ENCODE data around the gene IL23R.
A peak's percentile ranks its signal among the peaks of the same experiment; 100 is the strongest.
"Not testable (repeated sequence)": the region's sequence is repeated elsewhere in the genome, so short reads cannot be mapped to it uniquely, and the experiment has no call there.

Gene IL23R

GRCh38 chr1:67194209-67194863 lies 28.1 kb downstream of the IL23R start:
- DNase-seq: peak; percentile 58

DNA sequence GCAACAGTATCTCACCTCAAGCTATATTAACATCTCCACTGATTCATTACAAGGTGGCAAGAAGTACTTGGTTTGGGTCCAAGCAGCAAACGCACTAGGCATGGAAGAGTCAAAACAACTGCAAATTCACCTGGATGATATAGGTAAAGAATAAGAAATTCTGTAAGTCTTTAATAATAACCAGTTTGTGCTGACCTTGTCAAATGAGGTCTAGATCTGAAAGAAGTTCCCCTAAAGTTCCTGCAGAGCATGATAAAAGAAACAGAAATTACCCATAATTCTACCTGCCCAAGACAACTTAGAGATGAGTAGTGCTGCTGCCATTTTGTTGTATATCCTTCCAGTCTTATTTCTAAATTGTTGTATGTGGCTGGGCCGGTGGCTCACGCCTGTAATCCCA lies 34.5 kb downstream of the IL23R start:
- no peak for DNase-seq

DNA sequence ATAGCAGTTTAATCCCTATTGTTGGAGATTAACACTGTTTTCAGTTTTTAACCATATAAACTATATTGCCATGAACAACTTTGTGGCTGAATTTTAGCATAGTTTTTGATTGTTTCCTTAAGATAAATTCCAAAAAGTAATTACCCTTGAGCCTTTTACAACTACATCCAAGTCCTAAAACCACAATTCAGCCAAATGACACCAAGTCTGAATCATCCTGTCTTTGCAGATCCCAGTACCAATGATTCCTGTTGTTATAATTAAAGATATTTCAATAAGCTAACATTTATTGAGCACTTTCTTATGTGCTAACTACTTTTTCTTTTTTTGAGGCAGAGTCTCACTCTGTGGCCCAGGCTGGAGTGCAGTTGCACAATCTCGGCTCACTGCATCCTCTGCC lies 35.6 kb downstream of the IL23R start:
- no peak for DNase-seq

DNA sequence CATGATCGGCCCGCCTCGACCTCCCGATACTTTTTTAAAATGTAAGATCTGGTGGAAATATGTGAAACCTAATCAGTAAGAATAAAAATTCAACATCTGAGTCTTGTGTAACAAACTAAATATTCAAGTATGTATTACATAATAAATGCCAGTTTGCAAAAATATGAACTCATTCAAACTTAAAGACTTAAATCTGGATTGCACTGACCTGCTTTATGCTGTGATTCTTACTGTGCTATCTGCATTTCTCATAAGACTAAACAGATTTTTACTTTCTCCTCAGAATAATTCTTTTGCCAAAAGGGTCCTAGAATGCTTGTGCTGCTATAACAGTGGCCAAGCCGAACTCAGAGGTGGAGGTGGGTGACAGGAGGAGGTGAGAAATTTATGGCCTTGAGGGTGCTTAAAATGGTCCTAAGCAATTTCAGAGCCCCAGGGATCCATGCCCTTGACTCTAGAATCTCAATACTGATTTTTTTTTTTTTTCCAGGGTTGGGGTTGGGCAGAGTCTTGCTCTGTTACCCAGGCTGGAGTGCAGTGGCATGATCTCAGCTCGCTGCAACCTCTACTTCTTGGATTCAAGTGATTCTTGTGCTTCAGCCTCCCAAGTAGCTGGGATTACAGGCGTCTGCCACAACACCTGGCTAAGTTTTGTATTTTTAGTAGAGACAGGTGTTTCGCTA lies 38.2 kb downstream of the IL23R start:
- DNase-seq: no peak

GRCh38 chr1:67207398-67207797 lies 41.1 kb downstream of the IL23R start:
- not testable (repeated sequence) for DNase-seq

- no peak for DNase-seq
Measured at GRCh38 chr1:67208217-67208616, 42.0 kb downstream of the IL23R start.

- DNase-seq: no peak
Measured at GRCh38 chr1:67209521-67209920, 43.3 kb downstream of the IL23R start.

DNA sequence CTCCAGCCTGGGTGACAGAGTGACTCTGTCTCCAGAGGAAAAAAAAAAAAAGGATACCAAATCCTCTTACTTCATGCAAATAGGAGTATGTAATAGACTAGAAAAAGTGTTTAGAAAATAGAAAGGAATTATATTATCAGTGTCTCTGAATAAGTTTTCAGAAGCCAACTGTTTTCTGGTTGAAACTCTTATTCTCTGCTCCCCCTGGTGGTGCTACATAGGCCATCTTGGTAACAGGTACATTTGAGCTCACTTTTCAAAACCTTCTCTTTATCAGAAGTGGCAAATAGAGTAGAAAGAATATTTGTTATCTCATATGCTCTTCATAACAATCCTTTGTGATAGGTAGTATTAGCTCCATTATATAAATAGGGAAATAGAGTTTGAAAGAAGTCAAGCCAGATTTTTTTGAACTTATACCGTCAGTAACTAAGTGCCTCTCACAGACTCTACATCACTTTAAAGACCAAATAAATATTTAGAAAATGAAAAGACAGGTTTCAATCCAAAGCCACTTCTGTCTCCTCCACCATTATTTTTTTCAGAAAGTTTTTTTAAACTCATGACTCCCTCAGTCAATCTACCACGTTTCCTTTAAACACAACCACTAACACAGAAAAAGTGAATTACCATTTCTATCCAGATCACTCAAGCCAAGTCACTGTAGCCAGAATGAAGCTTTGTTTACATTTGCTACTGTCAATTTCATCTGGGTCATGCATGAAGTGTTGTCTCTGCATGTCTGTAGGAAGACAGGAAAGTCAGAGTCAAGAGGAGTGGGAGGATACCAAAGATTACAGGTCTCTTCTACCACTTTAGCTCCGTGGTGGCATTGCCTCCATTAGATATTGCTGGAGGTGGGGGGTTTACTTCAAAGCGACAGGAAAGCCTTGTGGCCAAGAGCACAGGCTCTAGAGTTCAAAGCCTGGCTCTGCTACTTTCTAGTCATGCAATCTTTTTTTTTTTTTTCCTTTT lies 45.6 kb downstream of the IL23R start:
- peak; percentile 65 for DNase-seq

GRCh38 chr1:67213164-67213563 lies 46.9 kb downstream of the IL23R start:
- DNase-seq: no peak

DNA sequence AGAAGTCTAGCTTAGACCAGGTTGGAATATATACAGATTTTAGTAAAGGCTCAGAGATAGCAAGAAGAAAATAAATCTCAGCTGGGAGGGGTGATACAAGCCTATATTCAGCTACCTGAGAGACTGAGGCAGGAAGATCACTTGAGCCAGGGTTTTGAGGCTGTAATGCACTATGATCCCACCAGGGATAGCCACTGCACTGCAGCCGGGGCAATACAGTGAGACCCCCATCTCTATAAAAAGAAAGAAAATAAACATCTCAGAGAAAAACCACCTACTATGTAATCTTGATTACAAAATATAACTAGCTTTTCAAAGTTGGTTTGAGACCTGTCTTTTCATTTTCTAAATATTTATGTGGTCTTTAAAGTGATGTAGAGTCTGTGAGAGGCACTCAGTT lies 47.7 kb downstream of the IL23R start:
- DNase-seq: no peak

- DNase-seq: peak; percentile 56
Measured at GRCh38 chr1:67214420-67215174, 48.3 kb downstream of the IL23R start.

DNA sequence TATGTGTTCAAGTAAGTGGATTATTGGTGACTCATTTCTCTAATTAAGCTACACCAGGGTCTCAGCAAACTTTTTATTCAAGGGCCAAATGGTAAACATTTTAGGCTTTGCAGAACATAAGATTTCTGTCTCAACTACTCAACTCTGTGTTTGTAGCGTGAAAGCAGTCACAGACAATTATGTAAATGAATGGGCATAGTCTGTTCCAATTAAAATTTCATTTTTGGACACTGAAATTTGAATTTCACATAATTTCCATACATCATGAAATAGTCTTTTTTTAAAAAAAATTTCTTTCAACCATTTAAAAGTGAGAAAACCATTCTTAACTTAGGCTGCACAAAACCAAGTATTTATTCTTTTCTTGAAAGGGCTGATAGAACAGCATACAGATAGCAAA lies 50.1 kb downstream of the IL23R start:
- DNase-seq: no peak

DNA sequence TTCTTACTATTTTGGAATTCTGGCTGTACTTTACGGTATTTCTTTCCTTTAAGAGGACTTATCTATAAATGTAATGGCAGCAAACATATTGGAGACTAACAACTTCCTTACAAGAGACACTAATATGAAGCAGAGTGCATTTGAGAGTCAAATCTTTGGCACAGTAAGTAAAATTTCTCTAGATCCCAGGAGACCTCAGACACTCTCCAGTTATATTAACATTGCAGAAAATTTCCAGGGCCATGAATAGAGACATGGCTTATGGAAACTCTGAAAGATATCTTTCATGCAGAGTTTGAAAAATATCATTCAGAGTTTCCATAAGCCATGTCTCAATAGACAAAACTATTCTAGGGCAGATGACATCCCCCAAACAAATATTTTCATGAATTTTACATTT lies 51.2 kb downstream of the IL23R start:
- DNase-seq: no peak

DNA sequence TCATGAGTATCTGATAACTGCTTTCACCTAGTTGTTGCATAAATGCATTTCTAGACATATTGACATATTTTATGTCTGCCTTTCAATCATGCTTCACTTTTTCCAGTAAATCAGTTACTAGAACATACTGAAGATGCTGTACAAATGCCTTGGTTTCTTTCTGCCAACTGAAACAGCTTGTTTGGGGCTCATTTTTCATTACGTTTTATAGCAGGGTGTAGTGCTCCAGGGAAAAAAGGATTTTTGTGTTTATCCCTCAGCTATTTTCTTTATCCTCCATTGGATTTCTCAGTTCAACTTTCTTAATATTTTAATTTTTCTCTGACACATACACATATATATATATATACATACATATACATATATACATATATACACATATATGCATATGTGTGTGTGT lies 51.7 kb downstream of the IL23R start:
- DNase-seq: no peak

DNA sequence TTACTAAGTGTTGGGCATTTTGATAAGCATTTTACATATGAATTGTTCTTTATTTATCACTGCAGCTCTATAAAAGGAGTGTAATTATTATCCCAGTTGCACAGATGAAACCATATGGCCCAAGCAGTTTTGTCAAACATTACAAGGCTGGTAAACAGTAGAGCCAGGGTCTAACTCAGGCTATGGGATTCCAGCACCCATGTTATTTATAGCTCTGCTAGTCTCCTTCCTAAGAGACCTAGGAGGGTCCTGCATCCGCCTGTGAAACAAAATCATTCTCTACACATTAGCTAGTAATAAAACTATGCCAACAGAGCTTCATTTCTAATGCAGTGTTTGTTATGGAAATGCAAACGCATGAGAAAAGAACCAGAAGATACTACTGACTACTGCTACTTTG lies 58.6 kb downstream of the IL23R start:
- DNase-seq: no peak

- peak; percentile 8 for DNase-seq
Measured at GRCh38 chr1:67226688-67227087, 60.4 kb downstream of the IL23R start.

DNA sequence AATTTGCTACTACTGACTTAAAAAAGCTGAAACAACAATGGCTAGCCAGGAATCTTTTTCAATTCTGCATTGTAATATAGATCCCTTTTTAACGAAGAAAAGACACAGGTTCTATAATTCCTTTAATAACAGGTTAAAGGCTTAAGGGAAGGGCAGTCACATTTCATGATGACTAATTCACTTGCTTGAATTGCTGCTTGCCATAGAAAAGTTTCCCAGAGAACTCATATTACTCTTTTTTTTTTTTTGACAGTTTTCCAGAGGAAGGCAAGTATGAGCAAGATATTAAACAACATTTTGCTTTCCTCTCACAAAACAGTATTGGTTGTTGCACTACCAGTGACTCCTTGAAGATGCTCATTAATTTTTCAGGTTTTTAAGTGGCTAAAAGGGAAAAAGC lies 60.9 kb downstream of the IL23R start:
- no peak for DNase-seq

GRCh38 chr1:67228791-67229190 lies 62.5 kb downstream of the IL23R start:
- DNase-seq: no peak

DNA sequence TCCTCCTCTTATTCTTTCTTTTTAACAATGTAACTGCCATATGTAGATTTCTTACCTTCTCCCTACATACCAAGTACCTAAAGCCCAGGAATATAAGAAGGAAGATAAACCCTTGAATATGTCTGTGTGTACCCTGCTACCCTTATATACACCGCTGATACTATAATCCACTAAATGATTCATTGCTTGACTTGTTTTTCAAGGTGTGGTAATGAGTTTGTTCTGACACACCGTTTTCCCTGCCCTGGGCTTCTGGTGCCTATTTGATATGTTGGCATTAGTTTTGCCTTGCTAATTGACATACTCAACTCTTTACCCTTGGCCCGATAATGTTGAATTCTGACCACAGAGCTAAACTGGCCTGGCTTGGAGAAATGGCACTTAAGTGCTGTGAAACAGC lies 64.3 kb downstream of the IL23R start:
- no peak for DNase-seq

- DNase-seq: no peak
Measured at GRCh38 chr1:67236277-67236676, 70.0 kb downstream of the IL23R start.

DNA sequence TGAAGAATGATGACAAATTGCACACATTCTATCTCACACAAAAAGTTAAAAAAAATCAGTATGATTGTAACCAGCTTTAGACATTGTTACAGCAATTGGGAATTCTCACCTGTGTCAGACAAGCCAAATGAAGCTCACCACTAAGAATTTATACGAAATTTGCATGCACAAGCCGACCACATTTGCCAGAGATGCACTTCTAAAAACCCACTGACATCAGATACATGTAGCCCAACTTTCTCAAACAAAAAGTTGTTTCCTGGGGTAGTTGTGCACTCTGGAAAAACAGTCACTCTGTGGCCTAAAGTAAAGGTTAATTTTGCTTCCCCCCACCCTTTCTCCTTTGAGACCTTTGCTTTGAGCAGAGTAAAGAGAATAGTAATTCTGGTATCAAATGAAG lies 73.5 kb downstream of the IL23R start:
- DNase-seq: no peak

GRCh38 chr1:67241200-67241746 lies 75.0 kb downstream of the IL23R start:
- DNase-seq: no peak

GRCh38 chr1:67242016-67242415 lies 75.8 kb downstream of the IL23R start:
- no peak for DNase-seq

Data from CD4-positive, alpha-beta T cell treated with Interleukin-10 for 1 hour (primary cell).